K562 (cell line): ENCODE results near the gene GPR108. TPM values are rescaled to one million over a fixed set of nuclear protein-coding genes. Genes with fewer than 3 reads are reported as not detected.

Experiments
- BRD4 ChIP-seq: fragments of 200-600 bp; sonication (generic); IDR thresholded peaks from 2 replicates; pipeline ENCODE4 v1.6.1; 2017; ENCODE audit warnings: inconsistent platforms
- CEBPZ ChIP-seq: fragments of 150-350 bp; IDR thresholded peaks from 2 replicates; pipeline ENCODE4 v1.6.1; 2014; ENCODE audit warnings: low read depth, mild to moderate bottlenecking, low read length, borderline replicate concordance
- CHD7 ChIP-seq: fragments of 200-600 bp; sonication (generic); IDR thresholded peaks from one replicate; pipeline ENCODE4 v1.6.1; 2012; ENCODE audit warnings: mild to moderate bottlenecking, low read depth, low read length, inconsistent platforms
- CREB3L1 ChIP-seq: fragments of 450-650 bp; IDR thresholded peaks from 2 replicates; pipeline ENCODE4 v1.6.1; 2014; ENCODE audit warnings: low read depth, mild to moderate bottlenecking, moderate library complexity, borderline replicate concordance
- MEF2D ChIP-seq: conservative IDR thresholded peaks from 2 replicates; pipeline ENCODE4 v1.6.1; 2016; ENCODE audit warnings: low read depth, missing genetic modification characterization, missing compliant biosample characterization
- PTBP1 ChIP-seq: fragments of 200-400 bp; formaldehyde crosslinking; IDR thresholded peaks from 2 replicates; pipeline ENCODE4 v1.6.1; 2017; ENCODE audit warnings: low read depth, low read length
- RAD21 ChIP-seq, 2 experiments: fragments of 250-450 bp in 1 of 2; fragments of 450-650 bp in 1 of 2; sonication (Bioruptor Pico) in 1 of 2; formaldehyde crosslinking in 1 of 2; IDR thresholded peaks in 1 of 2; conservative IDR thresholded peaks in 1 of 2; 2 replicates each; pipeline versions ENCODE4 v1.4.0 to v1.8.0; 2020 to 2022; ENCODE audit warnings: mild to moderate bottlenecking in 2 of 2, moderate library complexity in 1 of 2
- ZBTB8A ChIP-seq: fragments of 450-650 bp; IDR thresholded peaks from 2 replicates; pipeline ENCODE4 v1.6.1; 2018; ENCODE audit warnings: mild to moderate bottlenecking, moderate library complexity; ENCODE audit not compliant: partially characterized antibody
- ZNF174 ChIP-seq: fragments of 250-450 bp; sonication (Bioruptor Pico); IDR thresholded peaks from 2 replicates; pipeline ENCODE4 v1.4.0; 2020; ENCODE audit warnings: mild to moderate bottlenecking
- ZNF347 ChIP-seq: fragments of 450-650 bp; formaldehyde crosslinking; IDR thresholded peaks from 2 replicates; pipeline ENCODE4 v1.4.0; 2020; ENCODE audit warnings: low read depth, mild to moderate bottlenecking, moderate library complexity
- polyA plus RNA-seq, 8 experiments: library from polyadenylated mRNA; depleted of rRNA in 4 of 8; stranded (reverse) in 5 of 8; unstranded in 3 of 8; fragments of >200 nt; fragmentation: Nextera tagmentation in 2 of 8; fragmentation: Illumina TruSeq in 1 of 8; extraction: Ambion mirVana in 2 of 8; extraction: Trizol in 1 of 8; gene quantifications; 2 replicates each; pipeline versions ENCODE4 v1.2.1 to v1.2.3, GENCODE V29; 2011 to 2014; ENCODE audit warnings: inconsistent platforms in 1 of 8, missing spikeins in 1 of 8
- total RNA-seq, 7 experiments: library from RNA; depleted of rRNA in 6 of 7; stranded (reverse); fragments of >200 nt in 6 of 7; fragmentation: Illumina TruSeq in 2 of 7; extraction: Trizol in 2 of 7; gene quantifications; 2 replicates each; pipeline versions ENCODE4 v1.2.1 to v1.2.3, GENCODE V29; 2011 to 2021; ENCODE audit warnings: low replicate concordance in 1 of 7

Gene GPR108
- total and polyA plus RNA-seq, 9 of the 15 experiments (the other 6 are each of a cell fraction or from before 2014, with no cell fraction given): 2.4 to 33.2 (median 24.4) TPM

- TF ChIP-seq CHD7 (no peak), CEBPZ (no peak), ZBTB8A (no peak), ZNF347 (CRISPR knock-in tag) (no peak), ZNF174 (CRISPR knock-in tag) (no peak), PTBP1 (no peak), CREB3L1 (peak; percentile 90), MEF2D (tag) (no peak), RAD21 (CRISPR knock-in tag; conservative IDR thresholded peaks at IDR 0.05 in 1 of 2, IDR thresholded peaks at IDR 0.05 in 1 of 2) (peak; percentile 61 to 71), BRD4 (no peak)
These were observed 16.0 kb upstream of the GPR108 start (continued) for GRCh38 chr19:6753178-6754031.
